ENCODE results near the gene SKIL.

DNA sequence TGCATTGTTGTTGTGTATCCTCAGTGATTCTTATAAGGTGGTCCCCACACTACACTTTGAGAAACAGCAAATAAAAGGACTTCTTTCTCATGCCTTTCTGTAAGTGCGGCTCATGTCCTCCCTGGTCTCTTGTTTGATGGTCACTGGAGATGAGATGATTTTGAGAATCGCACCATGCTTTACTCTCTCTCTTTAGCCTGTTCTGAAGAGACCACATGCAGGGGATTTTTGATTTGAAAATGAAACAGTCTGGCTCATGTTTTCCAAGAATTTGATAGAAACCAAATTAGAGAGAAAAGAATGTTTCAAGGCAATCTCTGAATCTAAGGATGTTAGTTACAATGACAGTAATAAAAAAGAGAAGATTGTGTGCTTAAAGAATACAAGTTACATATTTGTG lies 79.2 kb downstream of the SKIL start:
- TF ChIP-seq, protein P1, sequence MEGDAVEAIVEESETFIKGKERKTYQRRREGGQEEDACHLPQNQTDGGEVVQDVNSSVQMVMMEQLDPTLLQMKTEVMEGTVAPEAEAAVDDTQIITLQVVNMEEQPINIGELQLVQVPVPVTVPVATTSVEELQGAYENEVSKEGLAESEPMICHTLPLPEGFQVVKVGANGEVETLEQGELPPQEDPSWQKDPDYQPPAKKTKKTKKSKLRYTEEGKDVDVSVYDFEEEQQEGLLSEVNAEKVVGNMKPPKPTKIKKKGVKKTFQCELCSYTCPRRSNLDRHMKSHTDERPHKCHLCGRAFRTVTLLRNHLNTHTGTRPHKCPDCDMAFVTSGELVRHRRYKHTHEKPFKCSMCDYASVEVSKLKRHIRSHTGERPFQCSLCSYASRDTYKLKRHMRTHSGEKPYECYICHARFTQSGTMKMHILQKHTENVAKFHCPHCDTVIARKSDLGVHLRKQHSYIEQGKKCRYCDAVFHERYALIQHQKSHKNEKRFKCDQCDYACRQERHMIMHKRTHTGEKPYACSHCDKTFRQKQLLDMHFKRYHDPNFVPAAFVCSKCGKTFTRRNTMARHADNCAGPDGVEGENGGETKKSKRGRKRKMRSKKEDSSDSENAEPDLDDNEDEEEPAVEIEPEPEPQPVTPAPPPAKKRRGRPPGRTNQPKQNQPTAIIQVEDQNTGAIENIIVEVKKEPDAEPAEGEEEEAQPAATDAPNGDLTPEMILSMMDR (IDR thresholded peaks at IDR 0.05) = no peak
- TF ChIP-seq POLR2A (IDR thresholded peaks at IDR 0.05) = no peak
- no peak for TF ChIP-seq POLR2AphosphoS5 (IDR thresholded peaks at IDR 0.05)

All from stomach (tissue), 4 donors.